Activated CD8-positive, alpha-beta memory T cell treated with anti-CD3 and anti-CD28 coated beads, Interleukin-2, amount 10 ng/mL, durations not matched to agents 7 days and 5 days (primary cell): ENCODE results near the gene MED12L. TPM values are rescaled to one million over a fixed set of nuclear protein-coding genes. Genes with fewer than 3 reads are reported as not detected.
"Not testable (repeated sequence)": the region's sequence is repeated elsewhere in the genome, so short reads cannot be mapped to it uniquely, and the experiment has no call there.

Experiments
- ATAC-seq: fragments of 150-1000 bp; cut with Tn5 transposase; one replicate; pipeline ENCODE4 v1.10.0; 2021; ENCODE audit warnings: moderate library complexity
- CTCF ChIA-PET: fragments of 350-600 bp; sonication (Branson Sonifier 250); formaldehyde crosslinking; loops from one replicate; lab custom pipeline; 2021; ENCODE audit warnings: antibody characterized with exemption; lab: Charles Lee
- DNase-seq: peaks from one replicate; pipeline ENCODE4 v3.0.0-alpha.2; 2020
- H3K27ac Mint-ChIP-seq: one replicate; pipeline ENCODE4 v1.8.0; 2021; ENCODE audit warnings: mild to moderate bottlenecking, mixed read lengths
- H3K27me3 Mint-ChIP-seq: one replicate; pipeline ENCODE4 v1.8.0; 2021; ENCODE audit warnings: mixed read lengths
- H3K36me3 Mint-ChIP-seq: one replicate; pipeline ENCODE4 v1.8.0; 2021; ENCODE audit warnings: mild to moderate bottlenecking, mixed read lengths
- H3K4me1 Mint-ChIP-seq: one replicate; pipeline ENCODE4 v1.8.0; 2021; ENCODE audit warnings: mixed read lengths
- H3K4me3 Mint-ChIP-seq: one replicate; pipeline ENCODE4 v1.8.0; 2021; ENCODE audit warnings: mild to moderate bottlenecking, moderate library complexity, mixed read lengths
- H3K9me3 Mint-ChIP-seq: one replicate; pipeline ENCODE4 v1.8.0; 2022; ENCODE audit warnings: low read depth, mixed read lengths
- total RNA-seq, 2 experiments: library from RNA; stranded (reverse); gene quantifications; one replicate each; pipeline ENCODE4 v1.2.3, GENCODE V29; 2021

MED12L gene
- total RNA-seq, 2 experiments from 2014 or later: 2.2 to 3.2 TPM

- Mint-ChIP-seq H3K9me3 (peaks cover 19% of the 10 kb centered on the region), H3K4me3 (no peak overlapping the region), H3K27me3 (no peaks in the 10 kb centered on the region), H3K4me1 (peaks cover 17% of the 10 kb centered on the region), H3K36me3 (peaks cover 28% of the 10 kb centered on the region), H3K27ac (no peak overlapping the region)
- DNase-seq (no peak), ATAC-seq (no peak)
- CTCF ChIA-PET: interaction anchor here (0.9 to 2.0 kb wide), 4 partner anchors 9 to 50 kb away, joined by 4 to 7 read pairs (median 6); no protein-coding TSS in a partner anchor
Observed at GRCh38 chr3:151218136-151218535, 132.7 kb downstream of the MED12L start.

GRCh38 chr3:151219056-151219455 lies 133.6 kb downstream of the MED12L start:
- CTCF ChIA-PET: interaction anchor here (0.7 to 1.9 kb wide), 3 partner anchors 12 to 133 kb away, joined by 3 to 7 read pairs (median 3); no protein-coding TSS in a partner anchor
- peaks cover 31% of the 10 kb centered on the region for H3K36me3 Mint-ChIP-seq
- ATAC-seq (peak; percentile 45), DNase-seq (no peak)
- no peak overlapping the region for H3K4me3 Mint-ChIP-seq
- H3K27me3 Mint-ChIP-seq: no peaks in the 10 kb centered on the region
- H3K27ac Mint-ChIP-seq: no peak overlapping the region
- H3K9me3 Mint-ChIP-seq: peaks cover 19% of the 10 kb centered on the region
- H3K4me1 Mint-ChIP-seq: peaks cover 16% of the 10 kb centered on the region

- H3K36me3 Mint-ChIP-seq: peaks cover 29% of the 10 kb centered on the region
- H3K9me3 Mint-ChIP-seq: peaks cover 19% of the 10 kb centered on the region
- CTCF ChIA-PET: interaction anchor here (0.6 to 13.4 kb wide), 9 partner anchors 9 to 104 kb away, joined by 3 to 222 read pairs (median 7); partner anchors contain the start of gene P2RY14
- DNase-seq (no peak), ATAC-seq (no peak)
- peaks cover 45% of the 10 kb centered on the region for H3K4me1 Mint-ChIP-seq
- peak overlapping the region; percentile 16 for H3K27ac Mint-ChIP-seq
- no peak overlapping the region for H3K4me3 Mint-ChIP-seq
- no peaks in the 10 kb centered on the region for H3K27me3 Mint-ChIP-seq
Observed at GRCh38 chr3:151224268-151224866, 138.9 kb downstream of the MED12L start.

- ATAC-seq (no peak), DNase-seq (no peak)
- peak overlapping the region; percentile 48 for H3K27ac Mint-ChIP-seq
- peaks cover 46% of the 10 kb centered on the region for H3K4me1 Mint-ChIP-seq
- H3K27me3 Mint-ChIP-seq: no peaks in the 10 kb centered on the region
- peaks cover 29% of the 10 kb centered on the region for H3K36me3 Mint-ChIP-seq
- CTCF ChIA-PET: interaction anchor here (0.9 to 13.4 kb wide), 10 partner anchors 8 to 103 kb away, joined by 4 to 222 read pairs (median 7); partner anchors contain the start of gene P2RY14
- peaks cover 19% of the 10 kb centered on the region for H3K9me3 Mint-ChIP-seq
- H3K4me3 Mint-ChIP-seq: no peak overlapping the region
Observed at GRCh38 chr3:151225040-151225975, 139.8 kb downstream of the MED12L start.

GRCh38 chr3:151226088-151226563 lies 140.7 kb downstream of the MED12L start:
- DNase-seq (no peak), ATAC-seq (no peak)
- Mint-ChIP-seq H3K27ac (peak overlapping the region; percentile 48), H3K36me3 (peaks cover 21% of the 10 kb centered on the region), H3K4me1 (peaks cover 54% of the 10 kb centered on the region), H3K27me3 (no peaks in the 10 kb centered on the region), H3K9me3 (peaks cover 12% of the 10 kb centered on the region), H3K4me3 (no peak overlapping the region)
- CTCF ChIA-PET: interaction anchor here (1.2 to 13.4 kb wide), 10 partner anchors 9 to 102 kb away, joined by 5 to 222 read pairs (median 10); partner anchors contain the start of gene P2RY14

- Mint-ChIP-seq H3K27me3 (no peaks in the 10 kb centered on the region), H3K4me3 (no peak overlapping the region), H3K27ac (peak overlapping the region; percentile 77), H3K36me3 (peaks cover 16% of the 10 kb centered on the region), H3K9me3 (peaks cover 10% of the 10 kb centered on the region), H3K4me1 (peaks cover 55% of the 10 kb centered on the region)
- DNase-seq: no peak
- CTCF ChIA-PET: interaction anchor here (0.8 to 13.4 kb wide), 20 partner anchors 9 to 692 kb away, joined by 3 to 222 read pairs (median 7); partner anchors contain the start of gene P2RY14
- ATAC-seq: no peak
Observed at GRCh38 chr3:151226825-151227224, 141.4 kb downstream of the MED12L start.

GRCh38 chr3:151227266-151227806 lies 141.9 kb downstream of the MED12L start:
- CTCF ChIA-PET: interaction anchor here (0.8 to 13.4 kb wide), 24 partner anchors 10 to 692 kb away, joined by 3 to 222 read pairs (median 6); partner anchors contain the start of gene P2RY14
- H3K36me3 Mint-ChIP-seq: peaks cover 11% of the 10 kb centered on the region
- H3K4me3 Mint-ChIP-seq: peak overlapping the region; percentile 34
- ATAC-seq: peak; percentile 31
- peaks cover 58% of the 10 kb centered on the region for H3K4me1 Mint-ChIP-seq
- peaks cover 7% of the 10 kb centered on the region for H3K9me3 Mint-ChIP-seq
- DNase-seq: no peak
- H3K27ac Mint-ChIP-seq: peak overlapping the region; percentile 77
- H3K27me3 Mint-ChIP-seq: no peaks in the 10 kb centered on the region

- peak overlapping the region; percentile 34 for H3K4me3 Mint-ChIP-seq
- DNase-seq (peak; percentile 89), ATAC-seq (peak; percentile 89)
- peaks cover 7% of the 10 kb centered on the region for H3K36me3 Mint-ChIP-seq
- CTCF ChIA-PET: interaction anchor here (0.6 to 13.4 kb wide), 37 partner anchors 10 to 1244 kb away, joined by 3 to 222 read pairs (median 5); partner anchors contain the start of gene P2RY14
- H3K27ac Mint-ChIP-seq: peak overlapping the region; percentile 77
- no peaks in the 10 kb centered on the region for H3K9me3 Mint-ChIP-seq
- H3K4me1 Mint-ChIP-seq: peaks cover 58% of the 10 kb centered on the region
- no peaks in the 10 kb centered on the region for H3K27me3 Mint-ChIP-seq
Observed at GRCh38 chr3:151227807-151228665, 142.6 kb downstream of the MED12L start.

GRCh38 chr3:151228666-151229040 lies 143.2 kb downstream of the MED12L start:
- peaks cover 5% of the 10 kb centered on the region for H3K36me3 Mint-ChIP-seq
- CTCF ChIA-PET: interaction anchor here (0.8 to 13.4 kb wide), 34 partner anchors 10 to 1244 kb away, joined by 3 to 222 read pairs (median 5); partner anchors contain the start of gene P2RY14
- no peaks in the 10 kb centered on the region for H3K9me3 Mint-ChIP-seq
- ATAC-seq: no peak
- peak overlapping the region; percentile 77 for H3K27ac Mint-ChIP-seq
- H3K4me1 Mint-ChIP-seq: peaks cover 58% of the 10 kb centered on the region
- H3K27me3 Mint-ChIP-seq: no peaks in the 10 kb centered on the region
- H3K4me3 Mint-ChIP-seq: no peak overlapping the region
- no peak for DNase-seq

- Mint-ChIP-seq H3K4me1 (peaks cover 49% of the 10 kb centered on the region), H3K4me3 (peak overlapping the region; percentile 50), H3K9me3 (no peaks in the 10 kb centered on the region), H3K27ac (peak overlapping the region; percentile 68), H3K27me3 (no peaks in the 10 kb centered on the region), H3K36me3 (peaks cover 6% of the 10 kb centered on the region)
- DNase-seq (no peak), ATAC-seq (peak; percentile 37)
- CTCF ChIA-PET: interaction anchor here (0.8 to 13.4 kb wide), 13 partner anchors 14 to 91 kb away, joined by 3 to 222 read pairs (median 4); partner anchors contain the start of gene P2RY14
Observed at GRCh38 chr3:151230646-151231045, 145.2 kb downstream of the MED12L start.

- not testable (repeated sequence) for DNase-seq
Observed at GRCh38 chr3:151232403-151232802, 146.9 kb downstream of the MED12L start.

More at GRCh38 chr3:151232403-151232802, 146.9 kb downstream of the MED12L start:
- not testable (repeated sequence) for H3K36me3 Mint-ChIP-seq, H3K27me3 Mint-ChIP-seq, H3K27ac Mint-ChIP-seq, ATAC-seq, H3K4me3 Mint-ChIP-seq, H3K9me3 Mint-ChIP-seq
- H3K4me1 Mint-ChIP-seq: peaks cover 35% of the 10 kb centered on the region
- CTCF ChIA-PET: interaction anchor here (1.2 to 13.4 kb wide), 3 partner anchors 46 to 65 kb away, joined by 3 to 222 read pairs (median 18); partner anchors contain the start of gene P2RY14
